ENCODE results near the gene EHD4. TPM values are rescaled to one million over a fixed set of nuclear protein-coding genes. Genes with fewer than 3 reads are reported as not detected.

The EHD4 gene
- total RNA-seq, 1 donor from 2014 or later, result 9.1 TPM

GRCh38 chr15:41900526-41901380 is 71.6 kb downstream of the EHD4 start:
- intact Hi-C loops (cut with micrococcal nuclease), result loop anchor here (5.0 kb wide), 2 partner anchors 37 to 203 kb away; no protein-coding TSS in a partner anchor

DNA sequence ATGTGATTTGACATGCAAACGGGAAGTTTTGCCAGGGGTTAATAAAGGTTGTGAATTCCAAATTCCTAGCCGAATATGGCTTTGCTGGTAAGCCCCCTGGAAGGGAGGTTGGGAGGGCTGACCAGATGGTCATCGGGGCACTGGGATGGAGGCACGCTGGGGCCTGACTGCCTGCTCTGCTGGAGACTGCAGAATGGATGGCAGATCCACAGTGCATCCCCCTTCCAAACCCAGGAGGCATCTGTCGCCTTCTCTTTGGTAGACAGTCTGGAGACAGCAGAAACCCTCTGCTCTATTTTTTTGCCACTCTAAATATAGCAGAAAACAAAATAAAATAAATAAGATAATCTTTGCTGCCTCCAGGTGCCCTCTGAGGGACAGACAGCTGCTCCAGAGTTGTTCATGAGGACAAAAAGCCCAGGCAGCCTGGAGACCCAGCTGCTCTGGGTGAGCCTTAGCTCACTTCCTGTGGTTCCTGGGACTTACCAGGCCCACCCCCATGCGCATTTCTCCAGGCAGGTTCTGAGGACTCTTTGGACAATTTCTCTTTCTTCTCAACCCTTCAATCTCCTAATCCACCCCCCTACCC is 72.4 kb downstream of the EHD4 start:
- intact Hi-C loops (cut with micrococcal nuclease), result loop anchor here (5.0 kb wide), 2 partner anchors 37 to 203 kb away; no protein-coding TSS in a partner anchor

- intact Hi-C loops (cut with micrococcal nuclease), result no loop called here
Measured at GRCh38 chr15:41897363-41897799, 75.0 kb downstream of the EHD4 start.

GRCh38 chr15:41896566-41896965 is 75.8 kb downstream of the EHD4 start:
- intact Hi-C loops (cut with micrococcal nuclease), result no loop called here

DNA sequence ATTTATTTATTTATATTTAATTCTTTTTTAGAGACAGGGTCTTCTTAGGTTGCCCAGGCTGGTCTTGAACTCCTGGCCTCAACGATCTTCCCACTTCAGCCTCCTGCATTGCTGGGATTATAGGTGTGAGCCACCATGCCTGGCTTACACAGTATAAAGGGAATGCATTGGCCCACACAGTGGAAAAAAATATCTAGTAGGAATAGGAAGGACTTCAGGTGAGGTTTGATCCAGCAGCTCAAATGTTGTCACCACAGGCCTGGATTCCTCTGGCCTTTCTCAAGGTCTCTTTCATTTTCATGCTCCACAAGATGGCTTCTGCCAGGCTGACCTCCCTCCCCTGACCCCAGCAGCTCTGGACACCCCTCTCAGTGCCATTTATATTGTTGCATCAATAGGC is 76.4 kb downstream of the EHD4 start:
- intact Hi-C loops (cut with micrococcal nuclease), result no loop called here

DNA sequence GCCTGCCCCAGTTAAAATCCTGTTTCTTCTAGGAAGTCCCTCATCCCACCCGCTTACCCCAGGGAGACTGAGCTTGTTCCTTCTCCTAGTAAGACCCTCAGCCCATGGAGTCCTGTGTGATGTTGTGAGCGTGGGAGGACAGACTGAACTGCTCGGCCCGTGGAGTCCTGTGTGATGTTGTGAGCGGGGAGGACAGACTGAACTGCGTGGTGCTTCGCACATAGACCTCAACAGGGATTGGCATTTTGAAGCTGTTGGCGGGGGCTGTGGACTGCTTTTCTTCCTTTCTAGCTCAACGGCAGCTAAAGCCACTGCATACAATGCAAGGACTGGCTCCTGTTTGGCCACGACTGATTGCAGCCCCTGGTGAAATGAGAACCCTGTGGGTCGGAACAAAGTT is 76.9 kb downstream of the EHD4 start:
- intact Hi-C loops (cut with micrococcal nuclease), result no loop called here

DNA sequence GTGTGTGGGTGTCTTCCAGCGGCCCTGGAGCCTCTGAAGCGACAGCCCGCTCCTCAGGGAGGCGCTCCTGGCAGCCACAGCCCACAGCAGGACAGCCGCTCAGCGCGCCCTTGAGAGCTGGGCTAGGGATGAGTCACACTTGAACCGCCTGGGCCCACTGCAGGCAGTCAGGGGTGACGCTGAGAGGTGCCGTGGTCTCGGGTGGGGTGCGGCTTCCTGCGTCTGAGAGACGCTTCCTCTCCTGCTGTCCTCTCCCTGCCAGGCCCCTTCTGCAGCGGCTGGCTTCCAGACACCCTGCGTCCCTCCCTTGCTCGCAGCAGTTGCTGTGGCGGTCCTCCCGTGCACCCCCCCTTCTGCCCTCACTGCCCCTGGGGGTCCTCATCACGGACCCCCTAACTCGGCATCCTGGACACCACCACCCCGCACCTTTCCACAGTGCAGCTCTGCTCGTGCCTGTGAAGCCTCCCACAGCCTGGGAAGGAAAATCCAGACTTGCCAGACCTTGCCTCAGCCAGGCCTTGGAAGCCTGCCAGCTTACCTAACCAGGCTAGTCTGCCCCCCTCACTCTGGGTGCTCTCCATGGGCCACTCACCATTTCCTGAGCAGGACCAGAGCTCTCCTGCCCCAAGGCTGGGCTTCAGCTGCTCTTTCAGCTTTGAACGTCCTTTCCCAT is 77.4 kb downstream of the EHD4 start:
- intact Hi-C loops (cut with micrococcal nuclease), result loop anchor here (5.0 kb wide), 1 partner anchor 68 kb away; the partner anchor contains the start of gene JMJD7

GRCh38 chr15:41894251-41894790 is 78.0 kb downstream of the EHD4 start:
- intact Hi-C loops (cut with micrococcal nuclease), result loop anchor here (5.0 kb wide), 1 partner anchor 67 kb away; the partner anchor contains the start of gene JMJD7

DNA sequence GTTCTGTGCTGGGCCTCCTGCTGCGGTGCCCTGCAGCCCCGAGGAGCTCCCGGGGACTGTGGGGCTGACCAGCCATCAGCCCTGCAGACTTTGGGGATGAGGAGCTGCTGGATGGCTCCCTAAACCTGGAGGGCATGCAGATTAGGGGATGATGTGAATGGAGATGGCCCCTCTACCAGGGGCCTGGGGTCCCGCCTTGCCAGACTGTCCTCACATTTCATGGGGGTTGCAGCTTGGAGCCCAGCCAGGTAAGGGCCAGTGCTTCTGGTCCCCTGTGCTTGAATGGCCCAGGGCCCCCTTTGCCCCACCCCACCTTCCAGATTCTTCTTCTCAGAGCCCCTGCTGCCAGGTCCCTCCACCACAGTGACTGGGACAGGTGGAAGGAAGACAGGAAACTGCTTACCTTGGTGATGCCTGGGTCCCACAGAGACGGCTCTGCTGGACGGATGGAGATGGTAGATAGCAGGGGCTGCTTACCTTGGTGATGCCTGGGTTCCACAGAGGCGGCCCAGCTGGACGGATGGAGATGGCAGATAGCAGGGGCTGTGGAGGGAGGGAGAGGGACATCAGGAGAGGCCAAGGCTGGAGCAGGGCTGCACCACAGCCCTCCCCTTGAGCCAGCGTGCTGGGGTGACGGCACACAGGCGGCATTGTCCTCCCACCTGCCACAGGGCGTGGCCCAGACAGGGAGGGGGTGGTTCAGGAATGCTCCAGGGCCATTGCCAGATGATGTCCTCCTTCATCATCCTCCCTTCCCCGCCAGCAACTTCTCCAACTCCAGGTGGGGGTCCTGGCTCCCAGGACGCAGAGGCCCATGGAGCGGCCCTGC is 78.7 kb downstream of the EHD4 start, which contains the start of gene SPTBN5:
Gene SPTBN5 (minus strand): TSS at position 632 of the 829 bp plus-strand sequence. CDS start 556 bp downstream, at position 76.
- intact Hi-C loops (cut with micrococcal nuclease), result loop anchor here (5.0 kb wide), 1 partner anchor 66 kb away; the partner anchor contains the start of gene JMJD7

- intact Hi-C loops (cut with micrococcal nuclease), result loop anchor here (5.0 kb wide), 1 partner anchor 66 kb away; the partner anchor contains the start of gene JMJD7
Measured at GRCh38 chr15:41892621-41893421, 79.5 kb downstream of the EHD4 start.

- intact Hi-C loops (cut with micrococcal nuclease), result loop anchor here (5.0 kb wide), 1 partner anchor 65 kb away; the partner anchor contains the start of gene JMJD7
Measured at GRCh38 chr15:41891946-41892345, 80.4 kb downstream of the EHD4 start.

DNA sequence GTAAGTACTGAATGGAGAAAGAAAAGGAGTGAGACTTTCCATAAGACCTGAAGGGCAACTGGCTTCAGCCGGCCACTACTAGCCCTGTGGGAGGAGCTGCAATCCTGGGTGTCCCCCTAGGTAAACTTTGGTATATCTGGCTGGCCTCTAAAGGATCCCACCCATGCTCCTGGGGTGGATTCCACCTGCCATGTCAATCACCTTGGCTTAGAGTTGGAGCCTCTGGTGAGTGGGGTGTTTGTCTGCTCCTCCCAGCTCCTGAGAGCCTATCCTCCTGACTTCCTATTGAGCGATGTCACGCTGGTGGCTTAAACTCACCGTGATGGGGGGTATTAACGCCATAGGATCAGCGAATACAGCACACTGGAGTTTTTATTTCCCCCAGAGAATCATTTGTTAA is 81.1 kb downstream of the EHD4 start:
- intact Hi-C loops (cut with micrococcal nuclease), result loop anchor here (5.0 kb wide), 1 partner anchor 64 kb away; the partner anchor contains the start of gene JMJD7

GRCh38 chr15:41890050-41890690 is 82.2 kb downstream of the EHD4 start:
- intact Hi-C loops (cut with micrococcal nuclease), result loop anchor here (5.0 kb wide), 1 partner anchor 63 kb away; the partner anchor contains the start of gene JMJD7

DNA sequence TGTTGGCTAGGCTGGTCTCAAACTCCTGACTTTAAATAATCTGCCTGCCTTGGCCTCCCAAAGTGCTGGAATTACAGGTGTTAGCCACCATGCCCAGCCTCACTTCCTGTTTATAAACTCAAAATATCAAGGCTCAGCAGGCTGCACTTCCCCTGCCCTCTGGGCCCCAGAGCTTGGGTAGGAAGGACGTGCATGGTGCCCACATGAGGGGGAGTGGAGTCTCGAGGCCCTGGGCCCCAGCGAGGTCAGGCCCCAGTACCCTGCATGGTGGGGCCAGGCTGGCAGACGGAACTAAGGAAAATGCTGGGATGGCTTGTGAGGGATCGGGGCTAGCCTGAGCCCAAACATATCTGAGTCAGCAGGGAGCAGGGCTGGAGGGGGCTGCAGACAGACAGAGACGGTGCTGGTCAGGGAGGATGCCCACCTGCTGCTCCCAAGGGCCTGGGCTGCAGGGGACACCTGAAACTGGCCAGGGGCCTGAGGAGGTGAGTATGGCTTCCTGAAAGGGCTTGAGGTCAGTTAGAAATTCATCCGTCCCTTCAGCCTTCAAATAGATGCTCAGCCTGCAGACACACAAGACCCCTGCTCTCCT is 83.6 kb downstream of the EHD4 start:
- intact Hi-C loops (cut with micrococcal nuclease), result no loop called here

DNA sequence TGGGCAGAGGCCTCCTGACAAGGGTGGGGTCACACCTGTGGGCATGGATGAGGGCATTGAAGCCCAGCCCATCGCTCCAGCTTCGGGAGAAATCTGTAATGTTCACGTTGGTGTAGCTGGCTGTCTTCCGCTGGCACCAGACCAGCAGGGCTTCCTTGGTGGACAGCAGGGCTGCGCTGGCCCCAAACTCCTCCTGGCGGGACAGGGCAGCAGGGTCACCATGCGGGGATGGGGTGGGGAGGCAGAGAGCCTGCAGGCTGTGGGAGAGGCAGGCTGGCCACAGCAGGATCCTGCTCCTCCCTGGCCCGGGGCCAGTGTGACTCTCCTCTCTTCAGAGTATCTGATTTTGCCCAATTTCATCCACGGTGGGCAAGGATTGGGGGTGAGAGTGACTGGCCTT is 84.5 kb downstream of the EHD4 start:
- intact Hi-C loops (cut with micrococcal nuclease), result no loop called here

- intact Hi-C loops (cut with micrococcal nuclease), result no loop called here
Measured at GRCh38 chr15:41887161-41887560, 85.2 kb downstream of the EHD4 start.

DNA sequence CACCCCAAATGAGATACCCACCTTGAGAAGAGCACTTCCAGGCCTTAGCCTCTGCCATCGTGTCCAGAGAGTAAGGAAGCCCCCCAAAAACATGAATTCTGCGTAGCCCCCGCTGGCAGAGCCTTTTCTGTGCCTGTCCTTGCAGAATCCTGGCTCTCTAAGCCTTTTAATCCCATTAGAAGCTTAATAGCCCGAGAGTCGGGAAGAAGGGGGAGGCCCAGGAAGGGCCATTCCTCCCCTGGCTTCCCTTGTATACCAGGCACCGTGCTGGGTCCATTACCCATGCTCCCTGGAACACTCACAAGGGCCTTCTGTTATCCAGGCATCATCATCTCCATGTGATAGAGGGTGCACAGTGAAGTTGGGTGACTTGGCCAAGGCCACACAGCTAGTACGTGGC is 85.6 kb downstream of the EHD4 start:
- intact Hi-C loops (cut with micrococcal nuclease), result no loop called here

GRCh38 chr15:41885841-41886240 is 86.5 kb downstream of the EHD4 start:
- intact Hi-C loops (cut with micrococcal nuclease), result no loop called here
